ENCODE results near the gene C10orf120.

The C10orf120 gene

GRCh38 chr10:122725006-122725405 lies 25.4 kb upstream of the C10orf120 start:
- TF ChIP-seq CTCF (IDR thresholded peaks at IDR 0.05; ENCODE audit: insufficient read depth, low read length, missing control alignments) = no peak
- no peak for DNase-seq (ENCODE audit: low read depth, low spot score)
- ChIA-PET CTCF (no interaction called here), POLR2A (no interaction called here)
- H3K4me3 ChIP-seq (ENCODE audit: low read depth, low read length) = no peak overlapping the region

- no peak for TF ChIP-seq CTCF (IDR thresholded peaks at IDR 0.05; ENCODE audit: insufficient read depth, low read length, missing control alignments)
- no peak overlapping the region for H3K4me3 ChIP-seq (ENCODE audit: low read depth, low read length)
- ChIA-PET CTCF (no interaction called here), POLR2A (no interaction called here)
- DNase-seq (ENCODE audit: low read depth, low spot score) = no peak
Observed at GRCh38 chr10:122721111-122721510, 21.5 kb upstream of the C10orf120 start.

GRCh38 chr10:122716025-122716424 lies 16.4 kb upstream of the C10orf120 start:
- CTCF ChIA-PET = no interaction called here
- TF ChIP-seq CTCF (IDR thresholded peaks at IDR 0.05; ENCODE audit: insufficient read depth, low read length, missing control alignments) = no peak
- no peak for DNase-seq (ENCODE audit: low read depth, low spot score)
- POLR2A ChIA-PET = no interaction called here
- no peak overlapping the region for H3K4me3 ChIP-seq (ENCODE audit: low read depth, low read length)

GRCh38 chr10:122715576-122715975 lies 15.9 kb upstream of the C10orf120 start:
- POLR2A ChIA-PET = no interaction called here
- TF ChIP-seq CTCF (IDR thresholded peaks at IDR 0.05; ENCODE audit: insufficient read depth, low read length, missing control alignments) = no peak
- H3K4me3 ChIP-seq (ENCODE audit: low read depth, low read length) = no peak overlapping the region
- DNase-seq (ENCODE audit: low read depth, low spot score) = no peak
- CTCF ChIA-PET = interaction anchor here (0.6 to 1.0 kb wide), 2 partner anchors 11 to 19 kb away, joined by 3 read pairs; no protein-coding TSS in a partner anchor

GRCh38 chr10:122713091-122713885 lies 13.6 kb upstream of the C10orf120 start:
- no peak overlapping the region for H3K4me3 ChIP-seq (ENCODE audit: low read depth, low read length)
- no peak for DNase-seq (ENCODE audit: low read depth, low spot score)
- POLR2A ChIA-PET = no interaction called here
- no peak for TF ChIP-seq CTCF (IDR thresholded peaks at IDR 0.05; ENCODE audit: insufficient read depth, low read length, missing control alignments)
- CTCF ChIA-PET = interaction anchor here (1.0 kb wide), 1 partner anchor 9 kb away, joined by 4 read pairs; no protein-coding TSS in a partner anchor

- DNase-seq (ENCODE audit: low read depth, low spot score) = no peak
- TF ChIP-seq CTCF (IDR thresholded peaks at IDR 0.05; ENCODE audit: insufficient read depth, low read length, missing control alignments) = no peak
- CTCF ChIA-PET = no interaction called here
- H3K4me3 ChIP-seq (ENCODE audit: low read depth, low read length) = no peak overlapping the region
- POLR2A ChIA-PET = no interaction called here
Observed at GRCh38 chr10:122710576-122710975, 10.9 kb upstream of the C10orf120 start.

Measured in AG04449 (cell line).